Parathyroid adenoma (tissue), 2 donors: ENCODE data around the gene LRRC46.

Source experiments
- H2AFZ ChIP-seq: fragments of 300-600 bp; sonication (generic); one replicate; pipeline ENCODE4 v1.7.0; 2017; ENCODE audit warnings: antibody characterized with exemption, mild to moderate bottlenecking
- H3K27ac ChIP-seq: fragments of 300-600 bp; sonication (generic); one replicate; pipeline ENCODE4 v1.7.0; 2017
- H3K27me3 ChIP-seq: fragments of 300-600 bp; sonication (generic); one replicate; pipeline ENCODE4 v1.7.0; 2017; ENCODE audit warnings: low read length; ENCODE audit not compliant: control insufficient read depth, insufficient read depth
- H3K36me3 ChIP-seq: fragments of 300-600 bp; sonication (generic); one replicate; pipeline ENCODE4 v1.7.0; 2017; ENCODE audit warnings: low read length; ENCODE audit not compliant: control insufficient read depth, insufficient read depth
- H3K4me1 ChIP-seq: fragments of 300-600 bp; sonication (generic); one replicate; pipeline ENCODE4 v1.7.0; 2017; ENCODE audit warnings: control low read depth
- H3K4me2 ChIP-seq: fragments of 300-600 bp; sonication (generic); one replicate; pipeline ENCODE4 v1.7.0; 2017; ENCODE audit warnings: low read length
- H3K4me3 ChIP-seq: fragments of 300-600 bp; sonication (generic); one replicate; pipeline ENCODE4 v1.7.0; 2017; ENCODE audit warnings: low read depth, low read length
- H3K79me2 ChIP-seq: fragments of 300-600 bp; sonication (generic); one replicate; pipeline ENCODE4 v1.7.0; 2017; ENCODE audit warnings: control low read depth
- H3K9ac ChIP-seq: fragments of 300-600 bp; sonication (generic); one replicate; pipeline ENCODE4 v1.7.0; 2017; ENCODE audit warnings: mild to moderate bottlenecking
- H3K9me3 ChIP-seq: fragments of 300-600 bp; sonication (generic); one replicate; pipeline ENCODE4 v1.7.0; 2017; ENCODE audit warnings: low read length; ENCODE audit not compliant: control insufficient read depth
- TF ChIP-seq, protein P1 (sequence below): fragments of 300-600 bp; sonication (generic); IDR thresholded peaks from one replicate; pipeline ENCODE4 v1.7.0; 2017; ENCODE audit warnings: antibody characterized with exemption, mild to moderate bottlenecking
- donor health status: primary hyperparathyroidism.

The LRRC46 gene

DNA sequence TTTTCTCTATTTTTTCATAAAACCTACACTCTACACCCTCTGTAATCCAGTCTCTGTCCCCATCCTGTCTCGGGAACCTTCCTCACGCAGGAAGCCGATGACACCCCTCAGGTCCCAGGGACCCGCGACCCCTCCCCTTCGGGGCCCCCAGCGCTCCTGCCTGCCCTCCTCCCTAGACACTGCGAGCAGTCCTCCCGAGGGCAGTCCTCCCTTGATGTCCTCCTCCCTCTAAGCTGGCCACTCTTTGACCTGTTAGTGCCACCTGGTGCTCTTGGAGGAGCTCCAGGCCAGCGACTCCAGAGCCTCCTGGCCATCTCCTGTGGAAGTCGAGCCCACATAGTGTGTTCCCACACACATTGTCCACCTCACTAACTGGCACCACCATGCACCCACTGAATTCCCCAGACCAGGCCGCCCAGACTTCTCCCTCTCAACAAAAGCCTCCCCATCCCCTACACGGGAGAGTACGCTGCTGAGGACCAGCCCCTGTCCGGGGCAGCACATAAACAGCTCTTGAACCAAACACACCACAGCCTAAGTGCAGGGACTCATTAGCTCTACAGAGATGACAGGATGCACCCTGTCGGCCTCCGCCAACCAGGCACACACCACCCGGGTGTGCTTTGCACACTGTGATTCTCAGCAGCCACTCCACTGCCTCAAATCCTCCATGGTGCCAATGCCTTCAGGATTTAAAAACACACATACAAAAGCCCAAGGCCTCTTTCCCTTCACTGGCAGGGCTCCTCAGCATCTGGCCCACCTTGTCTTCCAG lies 19.1 kb upstream of the LRRC46 start:
- Histone ChIP-seq H3K4me2 (no peak overlapping the region), H3K4me1 (peaks cover 5% of the 10 kb centered on the region), H3K9me3 (no peaks in the 10 kb centered on the region), H3K36me3 (no peaks in the 10 kb centered on the region), H3K9ac (no peak overlapping the region), H3K4me3 (no peak overlapping the region), H2AFZ (no peak overlapping the region), H3K27ac (no peak overlapping the region), H3K79me2 (no peaks in the 10 kb centered on the region), H3K27me3 (no peaks in the 10 kb centered on the region)
- TF ChIP-seq, protein P1, sequence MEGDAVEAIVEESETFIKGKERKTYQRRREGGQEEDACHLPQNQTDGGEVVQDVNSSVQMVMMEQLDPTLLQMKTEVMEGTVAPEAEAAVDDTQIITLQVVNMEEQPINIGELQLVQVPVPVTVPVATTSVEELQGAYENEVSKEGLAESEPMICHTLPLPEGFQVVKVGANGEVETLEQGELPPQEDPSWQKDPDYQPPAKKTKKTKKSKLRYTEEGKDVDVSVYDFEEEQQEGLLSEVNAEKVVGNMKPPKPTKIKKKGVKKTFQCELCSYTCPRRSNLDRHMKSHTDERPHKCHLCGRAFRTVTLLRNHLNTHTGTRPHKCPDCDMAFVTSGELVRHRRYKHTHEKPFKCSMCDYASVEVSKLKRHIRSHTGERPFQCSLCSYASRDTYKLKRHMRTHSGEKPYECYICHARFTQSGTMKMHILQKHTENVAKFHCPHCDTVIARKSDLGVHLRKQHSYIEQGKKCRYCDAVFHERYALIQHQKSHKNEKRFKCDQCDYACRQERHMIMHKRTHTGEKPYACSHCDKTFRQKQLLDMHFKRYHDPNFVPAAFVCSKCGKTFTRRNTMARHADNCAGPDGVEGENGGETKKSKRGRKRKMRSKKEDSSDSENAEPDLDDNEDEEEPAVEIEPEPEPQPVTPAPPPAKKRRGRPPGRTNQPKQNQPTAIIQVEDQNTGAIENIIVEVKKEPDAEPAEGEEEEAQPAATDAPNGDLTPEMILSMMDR, result no peak

DNA sequence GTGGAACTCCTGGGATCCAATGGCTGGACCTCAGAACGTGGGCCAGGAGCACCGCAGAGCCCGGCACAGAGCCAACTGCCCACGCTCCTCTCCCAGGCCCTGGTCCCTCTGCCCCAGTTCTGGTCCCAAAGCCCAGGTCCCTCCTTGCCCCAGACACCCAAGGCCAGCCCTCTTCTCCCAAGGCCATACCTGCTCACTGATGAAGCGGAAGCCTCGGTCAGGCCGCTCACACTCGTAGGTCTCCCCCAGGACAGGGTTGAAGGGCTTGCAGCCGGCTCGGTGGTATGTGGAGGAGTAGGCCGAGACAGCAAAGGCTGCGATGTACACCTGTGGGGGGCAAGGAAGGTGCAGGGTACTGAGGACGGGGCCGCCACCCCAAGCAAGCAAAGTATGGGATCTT lies 18.4 kb upstream of the LRRC46 start:
- H3K4me3 ChIP-seq, result no peak overlapping the region
- no peaks in the 10 kb centered on the region for H3K9me3 ChIP-seq
- no peaks in the 10 kb centered on the region for H3K79me2 ChIP-seq
- TF ChIP-seq, protein P1, result no peak
- no peaks in the 10 kb centered on the region for H3K36me3 ChIP-seq
- no peak overlapping the region for H3K27ac ChIP-seq
- H3K4me1 ChIP-seq, result peaks cover 5% of the 10 kb centered on the region
- H3K4me2 ChIP-seq, result no peak overlapping the region
- H2AFZ ChIP-seq, result no peak overlapping the region
- H3K9ac ChIP-seq, result no peak overlapping the region
- no peaks in the 10 kb centered on the region for H3K27me3 ChIP-seq

DNA sequence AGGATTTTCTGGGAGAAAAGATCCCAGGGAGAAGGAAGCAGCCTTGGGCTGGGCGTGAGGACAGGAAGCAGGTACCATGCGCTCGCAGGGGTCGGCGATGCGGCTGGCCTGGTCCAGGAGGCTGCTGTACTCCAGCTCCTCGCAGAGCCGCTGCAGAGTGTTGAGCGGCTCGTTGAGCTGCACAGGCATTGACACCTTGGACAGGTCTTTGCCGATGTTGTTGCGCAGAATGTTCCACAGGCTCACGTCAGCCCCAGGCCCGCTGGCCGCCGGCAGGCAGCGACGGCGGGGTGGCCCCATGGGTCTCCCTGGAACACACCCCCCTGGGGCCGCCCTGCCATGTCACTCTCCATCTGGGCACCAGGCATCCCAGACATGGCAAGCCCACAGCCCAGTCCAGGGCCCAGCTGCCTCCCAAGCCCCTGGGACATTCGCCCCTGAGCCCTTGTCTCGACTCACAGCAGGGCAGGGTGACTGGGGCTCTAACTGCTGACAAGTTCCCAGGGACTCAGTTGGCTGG lies 17.9 kb upstream of the LRRC46 start:
- H3K4me2 ChIP-seq, result no peak overlapping the region
- peaks cover 5% of the 10 kb centered on the region for H3K4me1 ChIP-seq
- H3K9me3 ChIP-seq, result no peaks in the 10 kb centered on the region
- no peaks in the 10 kb centered on the region for H3K36me3 ChIP-seq
- H3K27me3 ChIP-seq, result no peaks in the 10 kb centered on the region
- no peaks in the 10 kb centered on the region for H3K79me2 ChIP-seq
- H3K27ac ChIP-seq, result no peak overlapping the region
- TF ChIP-seq, protein P1, result no peak
- no peak overlapping the region for H3K9ac ChIP-seq
- H3K4me3 ChIP-seq, result no peak overlapping the region
- no peak overlapping the region for H2AFZ ChIP-seq

DNA sequence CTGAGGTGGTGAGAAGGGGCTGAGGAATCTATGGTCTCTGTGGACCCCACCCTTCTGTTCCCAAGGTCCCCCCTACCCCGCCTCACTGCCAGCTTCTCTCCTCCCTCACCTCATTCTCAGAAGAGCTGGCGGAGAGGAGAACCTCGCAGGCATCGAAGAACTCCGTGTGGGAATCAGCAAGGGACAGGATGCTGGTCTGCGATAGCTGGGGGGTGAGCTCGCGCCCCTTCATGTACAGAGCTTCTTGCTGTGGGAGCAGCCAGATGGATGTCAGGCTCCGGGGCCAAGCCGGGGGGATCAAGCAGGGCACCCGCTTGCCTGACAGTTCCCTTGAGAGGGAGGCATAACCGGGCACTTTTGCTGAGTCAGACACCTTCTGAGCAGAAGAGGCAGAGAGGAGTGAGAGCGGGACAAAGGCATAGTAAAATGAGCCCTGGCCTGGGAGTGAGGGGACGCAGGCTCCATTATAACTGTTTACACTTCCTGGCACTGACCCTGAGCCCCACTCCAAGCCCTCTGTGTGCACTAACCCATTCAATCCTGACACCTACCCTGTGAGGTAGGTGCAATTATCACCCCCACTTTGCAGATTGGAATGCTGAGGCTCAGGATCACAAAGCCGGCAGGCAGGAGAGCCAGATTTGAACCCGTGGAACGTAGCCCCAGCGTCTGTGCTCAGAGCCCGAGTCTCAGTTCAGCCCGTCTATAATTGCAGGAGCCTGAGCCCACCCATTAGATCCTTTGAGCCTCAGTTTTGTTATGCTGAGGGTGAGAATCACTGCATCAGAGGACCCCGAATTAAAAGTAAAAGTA lies 16.2 kb upstream of the LRRC46 start:
- Histone ChIP-seq H3K27me3 (no peaks in the 10 kb centered on the region), H3K79me2 (no peaks in the 10 kb centered on the region), H3K4me3 (no peak overlapping the region), H3K27ac (no peak overlapping the region), H2AFZ (no peak overlapping the region), H3K4me2 (no peak overlapping the region), H3K9me3 (no peaks in the 10 kb centered on the region), H3K4me1 (peaks cover 2% of the 10 kb centered on the region), H3K36me3 (no peaks in the 10 kb centered on the region), H3K9ac (no peak overlapping the region)
- TF ChIP-seq, protein P1, result no peak
